GM23338 (cell line): Measurements from ENCODE around the gene PUM2. TPM values are rescaled to one million over a fixed set of nuclear protein-coding genes. Genes with fewer than 3 reads are reported as not detected.

Source experiments
- ATAC-seq: fragments of 200-7000 bp; cut with Tn5 transposase; 3 replicates; pipeline ENCODE4 v1.9.1; 2020
- DNase-seq: peaks from one replicate; pipeline ENCODE4 v3.0.0-alpha.2; 2015; ENCODE audit warnings: low spot score
- H2AFZ ChIP-seq: fragments of 200-600 bp; sonication (generic); 2 replicates; pipeline ENCODE4 v1.8.0; 2016; ENCODE audit warnings: antibody characterized with exemption, mild to moderate bottlenecking, moderate library complexity
- H3F3A ChIP-seq: fragments of 200-600 bp; sonication (generic); replicated peaks from 2 replicates; pipeline ENCODE4 v1.8.0; 2017; ENCODE audit warnings: antibody characterized with exemption, mixed run types, low read depth
- H3K27ac ChIP-seq: fragments of 200-600 bp; sonication (generic); 2 replicates; pipeline ENCODE4 v1.6.1; 2016; ENCODE audit warnings: low read depth
- H3K27me3 ChIP-seq: fragments of 200-600 bp; sonication (generic); 2 replicates; pipeline ENCODE4 v1.8.0; 2016; ENCODE audit warnings: mild to moderate bottlenecking, mixed run types, moderate library complexity; ENCODE audit not compliant: insufficient read depth
- H3K36me3 ChIP-seq: fragments of 200-600 bp; sonication (generic); 2 replicates; pipeline ENCODE4 v1.8.0; 2016; ENCODE audit warnings: mild to moderate bottlenecking; ENCODE audit not compliant: insufficient read depth
- H3K4me1 ChIP-seq: fragments of 200-600 bp; sonication (generic); 2 replicates; pipeline ENCODE4 v1.8.0; 2016; ENCODE audit warnings: mild to moderate bottlenecking, moderate library complexity; ENCODE audit not compliant: insufficient read depth
- H3K4me2 ChIP-seq: fragments of 200-600 bp; sonication (generic); 2 replicates; pipeline ENCODE4 v1.7.1; 2017; ENCODE audit warnings: mixed run types
- H3K4me3 ChIP-seq: fragments of 200-600 bp; sonication (generic); 2 replicates; pipeline ENCODE4 v1.6.1; 2016; ENCODE audit warnings: mixed run types
- H3K79me2 ChIP-seq: fragments of 200-600 bp; sonication (generic); replicated peaks from 2 replicates; pipeline ENCODE4 v1.8.0; 2017; ENCODE audit warnings: mild to moderate bottlenecking; ENCODE audit not compliant: insufficient read depth
- H3K9me2 ChIP-seq: fragments of 200-600 bp; sonication (generic); 2 replicates; pipeline ENCODE4 v1.8.0; 2017; ENCODE audit not compliant: insufficient read depth
- H4K20me1 ChIP-seq: fragments of 200-600 bp; sonication (generic); replicated peaks from 2 replicates; pipeline ENCODE4 v1.8.0; 2017; ENCODE audit warnings: mild to moderate bottlenecking; ENCODE audit not compliant: insufficient read depth
- H3K27ac Mint-ChIP-seq: 2 replicates; pipeline ENCODE4 v1.8.0; 2020; ENCODE audit warnings: inconsistent platforms, mild to moderate bottlenecking, moderate library complexity, mixed read lengths
- H3K27me3 Mint-ChIP-seq: 3 replicates; pipeline ENCODE4 v1.8.0; 2022; ENCODE audit warnings: low read depth, mild to moderate bottlenecking, moderate library complexity, mixed read lengths, inconsistent platforms; ENCODE audit not compliant: insufficient read depth, poor library complexity
- H3K36me3 Mint-ChIP-seq: 3 replicates; pipeline ENCODE4 v1.8.0; 2021; ENCODE audit warnings: low read depth, mild to moderate bottlenecking, inconsistent platforms, moderate library complexity, mixed read lengths
- H3K4me1 Mint-ChIP-seq: 3 replicates; pipeline ENCODE4 v1.8.0; 2020; ENCODE audit warnings: mild to moderate bottlenecking, inconsistent platforms, mixed read lengths
- H3K4me3 Mint-ChIP-seq: 3 replicates; pipeline ENCODE4 v1.8.0; 2021; ENCODE audit warnings: moderate library complexity, mild to moderate bottlenecking, inconsistent platforms, mixed read lengths
- H3K9me3 Mint-ChIP-seq: 3 replicates; pipeline ENCODE4 v1.8.0; 2020; ENCODE audit warnings: moderate library complexity, mild to moderate bottlenecking, inconsistent platforms, mixed read lengths
- CREB1 ChIP-seq: fragments of 250-450 bp; sonication (Bioruptor Pico); IDR thresholded peaks from 2 replicates; pipeline ENCODE4 v1.5.0; 2020; ENCODE audit warnings: low read depth, mild to moderate bottlenecking, moderate library complexity
- POLR2AphosphoS5 ChIP-seq: IDR thresholded peaks from 2 replicates; pipeline ENCODE4 v1.6.1; 2016; ENCODE audit warnings: antibody characterized with exemption, low read depth
- ZNF331 ChIP-seq: fragments of 250-450 bp; sonication (Bioruptor Pico); IDR thresholded peaks from 2 replicates; pipeline ENCODE4 v1.5.0; 2020; ENCODE audit warnings: low read depth, mild to moderate bottlenecking, moderate library complexity
- polyA plus RNA-seq: library from polyadenylated mRNA; unstranded; fragments of >200 nt; fragmentation: Nextera tagmentation; extraction: Ambion mirVana; gene quantifications from 2 replicates; pipeline ENCODE4 v1.2.1, GENCODE V29; 2016
- total RNA-seq: library from RNA; depleted of rRNA; stranded (reverse); fragments of >200 nt; shearing (Covaris generic); gene quantifications from 2 replicates; pipeline ENCODE4 v1.2.3, GENCODE V29; 2014
- TF ChIP-seq, protein P1 (sequence below): fragments of 250-450 bp; sonication (Bioruptor Pico); IDR thresholded peaks from 2 replicates; pipeline ENCODE4 v1.5.0; 2020; ENCODE audit warnings: mild to moderate bottlenecking, moderate library complexity
- TF ChIP-seq, protein P2 (sequence below), 2 experiments: fragments of 200-600 bp in 1 of 2; sonication (generic) in 1 of 2; conservative IDR thresholded peaks; 2 replicates each; pipeline versions ENCODE4 v1.5.1 to v1.6.1; 2016 to 2017; ENCODE audit warnings: antibody characterized with exemption in 2 of 2, low read depth in 2 of 2, mild to moderate bottlenecking in 2 of 2, moderate library complexity in 1 of 2

PUM2 gene
- total and polyA plus RNA-seq, 2 experiments from 2014 or later = 29.9 to 94.1 TPM

DNA sequence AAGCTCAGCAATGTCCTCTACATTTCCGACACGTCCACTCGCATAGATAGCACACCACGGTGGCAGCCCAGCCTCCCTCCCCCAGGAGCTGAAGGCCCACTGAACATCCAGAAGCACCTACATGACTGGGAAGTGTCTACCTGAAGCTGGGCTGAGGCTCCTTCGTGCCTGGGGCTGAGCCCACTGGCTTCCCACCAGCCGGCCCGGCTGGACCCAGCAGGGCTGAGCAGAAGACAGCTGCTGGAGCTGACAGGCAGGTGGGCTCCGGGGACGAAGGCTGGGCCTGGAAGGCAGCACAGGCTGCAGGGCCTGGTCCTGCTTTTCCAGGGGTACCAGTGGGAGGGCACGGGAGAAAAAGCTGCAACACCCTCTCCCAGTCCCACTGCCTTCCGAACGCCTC, 139.2 kb downstream of the PUM2 start (continued):
- TF ChIP-seq, protein P1, sequence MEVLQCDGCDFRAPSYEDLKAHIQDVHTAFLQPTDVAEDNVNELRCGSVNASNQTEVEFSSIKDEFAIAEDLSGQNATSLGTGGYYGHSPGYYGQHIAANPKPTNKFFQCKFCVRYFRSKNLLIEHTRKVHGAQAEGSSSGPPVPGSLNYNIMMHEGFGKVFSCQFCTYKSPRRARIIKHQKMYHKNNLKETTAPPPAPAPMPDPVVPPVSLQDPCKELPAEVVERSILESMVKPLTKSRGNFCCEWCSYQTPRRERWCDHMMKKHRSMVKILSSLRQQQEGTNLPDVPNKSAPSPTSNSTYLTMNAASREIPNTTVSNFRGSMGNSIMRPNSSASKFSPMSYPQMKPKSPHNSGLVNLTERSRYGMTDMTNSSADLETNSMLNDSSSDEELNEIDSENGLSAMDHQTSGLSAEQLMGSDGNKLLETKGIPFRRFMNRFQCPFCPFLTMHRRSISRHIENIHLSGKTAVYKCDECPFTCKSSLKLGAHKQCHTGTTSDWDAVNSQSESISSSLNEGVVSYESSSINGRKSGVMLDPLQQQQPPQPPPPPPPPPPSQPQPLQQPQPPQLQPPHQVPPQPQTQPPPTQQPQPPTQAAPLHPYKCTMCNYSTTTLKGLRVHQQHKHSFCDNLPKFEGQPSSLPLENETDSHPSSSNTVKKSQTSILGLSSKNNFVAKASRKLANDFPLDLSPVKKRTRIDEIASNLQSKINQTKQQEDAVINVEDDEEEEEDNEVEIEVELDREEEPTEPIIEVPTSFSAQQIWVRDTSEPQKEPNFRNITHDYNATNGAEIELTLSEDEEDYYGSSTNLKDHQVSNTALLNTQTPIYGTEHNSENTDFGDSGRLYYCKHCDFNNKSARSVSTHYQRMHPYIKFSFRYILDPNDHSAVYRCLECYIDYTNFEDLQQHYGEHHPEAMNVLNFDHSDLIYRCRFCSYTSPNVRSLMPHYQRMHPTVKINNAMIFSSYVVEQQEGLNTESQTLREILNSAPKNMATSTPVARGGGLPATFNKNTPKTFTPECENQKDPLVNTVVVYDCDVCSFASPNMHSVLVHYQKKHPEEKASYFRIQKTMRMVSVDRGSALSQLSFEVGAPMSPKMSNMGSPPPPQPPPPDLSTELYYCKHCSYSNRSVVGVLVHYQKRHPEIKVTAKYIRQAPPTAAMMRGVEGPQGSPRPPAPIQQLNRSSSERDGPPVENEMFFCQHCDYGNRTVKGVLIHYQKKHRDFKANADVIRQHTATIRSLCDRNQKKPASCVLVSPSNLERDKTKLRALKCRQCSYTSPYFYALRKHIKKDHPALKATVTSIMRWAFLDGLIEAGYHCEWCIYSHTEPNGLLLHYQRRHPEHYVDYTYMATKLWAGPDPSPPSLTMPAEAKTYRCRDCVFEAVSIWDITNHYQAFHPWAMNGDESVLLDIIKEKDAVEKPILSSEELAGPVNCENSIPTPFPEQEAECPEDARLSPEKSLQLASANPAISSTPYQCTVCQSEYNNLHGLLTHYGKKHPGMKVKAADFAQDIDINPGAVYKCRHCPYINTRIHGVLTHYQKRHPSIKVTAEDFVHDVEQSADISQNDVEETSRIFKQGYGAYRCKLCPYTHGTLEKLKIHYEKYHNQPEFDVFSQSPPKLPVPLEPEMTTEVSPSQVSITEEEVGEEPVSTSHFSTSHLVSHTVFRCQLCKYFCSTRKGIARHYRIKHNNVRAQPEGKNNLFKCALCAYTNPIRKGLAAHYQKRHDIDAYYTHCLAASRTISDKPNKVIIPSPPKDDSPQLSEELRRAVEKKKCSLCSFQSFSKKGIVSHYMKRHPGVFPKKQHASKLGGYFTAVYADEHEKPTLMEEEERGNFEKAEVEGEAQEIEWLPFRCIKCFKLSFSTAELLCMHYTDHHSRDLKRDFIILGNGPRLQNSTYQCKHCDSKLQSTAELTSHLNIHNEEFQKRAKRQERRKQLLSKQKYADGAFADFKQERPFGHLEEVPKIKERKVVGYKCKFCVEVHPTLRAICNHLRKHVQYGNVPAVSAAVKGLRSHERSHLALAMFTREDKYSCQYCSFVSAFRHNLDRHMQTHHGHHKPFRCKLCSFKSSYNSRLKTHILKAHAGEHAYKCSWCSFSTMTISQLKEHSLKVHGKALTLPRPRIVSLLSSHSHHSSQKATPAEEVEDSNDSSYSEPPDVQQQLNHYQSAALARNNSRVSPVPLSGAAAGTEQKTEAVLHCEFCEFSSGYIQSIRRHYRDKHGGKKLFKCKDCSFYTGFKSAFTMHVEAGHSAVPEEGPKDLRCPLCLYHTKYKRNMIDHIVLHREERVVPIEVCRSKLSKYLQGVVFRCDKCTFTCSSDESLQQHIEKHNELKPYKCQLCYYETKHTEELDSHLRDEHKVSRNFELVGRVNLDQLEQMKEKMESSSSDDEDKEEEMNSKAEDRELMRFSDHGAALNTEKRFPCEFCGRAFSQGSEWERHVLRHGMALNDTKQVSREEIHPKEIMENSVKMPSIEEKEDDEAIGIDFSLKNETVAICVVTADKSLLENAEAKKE (CRISPR knock-in tag) = no peak
- TF ChIP-seq POLR2AphosphoS5 (no peak), CREB1 (CRISPR knock-in tag) (no peak), ZNF331 (no peak)

DNA sequence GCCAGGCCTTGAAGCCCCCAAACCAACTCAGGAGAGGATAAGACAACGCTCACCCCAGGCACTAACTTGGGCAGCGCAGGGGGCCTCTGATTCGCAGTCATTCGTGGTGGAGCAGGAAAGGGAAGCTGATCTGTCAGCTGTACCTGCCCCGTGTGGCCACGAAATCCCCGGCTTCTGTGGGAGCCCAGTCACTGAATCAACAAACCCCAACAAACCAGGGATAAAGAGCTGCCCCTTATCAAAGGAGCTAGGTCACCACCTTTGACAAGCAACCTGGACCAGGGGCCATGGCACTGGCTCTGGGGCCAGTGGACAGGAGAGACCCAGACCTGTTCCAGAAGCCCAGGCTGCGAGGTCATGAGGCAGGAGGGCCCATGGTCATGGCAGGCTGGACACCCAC, 140.2 kb downstream of the PUM2 start:
- no peak overlapping the region for H3K4me3 ChIP-seq
- no peak for ATAC-seq
- H4K20me1 ChIP-seq = peaks cover 5% of the 10 kb centered on the region; the same call in 1 of the 2 replicates
- no peaks in the 10 kb centered on the region for H3K27me3 ChIP-seq
- DNase-seq = no peak
- no peak overlapping the region for H2AFZ ChIP-seq
- no peaks in the 10 kb centered on the region for H3K9me2 ChIP-seq
- H3K27ac Mint-ChIP-seq = no peak overlapping the region
- peaks cover 5% of the 10 kb centered on the region for H3K27me3 Mint-ChIP-seq
- H3K79me2 ChIP-seq = peaks cover 69% of the 10 kb centered on the region
- no peak overlapping the region for H3K27ac ChIP-seq
- H3K36me3 Mint-ChIP-seq = no peaks in the 10 kb centered on the region
- no peaks in the 10 kb centered on the region for H3K36me3 ChIP-seq
- H3F3A ChIP-seq = no peaks in the 10 kb centered on the region
- H3K4me2 ChIP-seq = no peak overlapping the region
- H3K4me3 Mint-ChIP-seq = no peak overlapping the region
- no peaks in the 10 kb centered on the region for H3K9me3 Mint-ChIP-seq
- H3K4me1 ChIP-seq = peaks cover 14% of the 10 kb centered on the region; the same call in 1 of the 2 replicates
- H3K4me1 Mint-ChIP-seq = peaks cover 36% of the 10 kb centered on the region
- TF ChIP-seq, protein P2, sequence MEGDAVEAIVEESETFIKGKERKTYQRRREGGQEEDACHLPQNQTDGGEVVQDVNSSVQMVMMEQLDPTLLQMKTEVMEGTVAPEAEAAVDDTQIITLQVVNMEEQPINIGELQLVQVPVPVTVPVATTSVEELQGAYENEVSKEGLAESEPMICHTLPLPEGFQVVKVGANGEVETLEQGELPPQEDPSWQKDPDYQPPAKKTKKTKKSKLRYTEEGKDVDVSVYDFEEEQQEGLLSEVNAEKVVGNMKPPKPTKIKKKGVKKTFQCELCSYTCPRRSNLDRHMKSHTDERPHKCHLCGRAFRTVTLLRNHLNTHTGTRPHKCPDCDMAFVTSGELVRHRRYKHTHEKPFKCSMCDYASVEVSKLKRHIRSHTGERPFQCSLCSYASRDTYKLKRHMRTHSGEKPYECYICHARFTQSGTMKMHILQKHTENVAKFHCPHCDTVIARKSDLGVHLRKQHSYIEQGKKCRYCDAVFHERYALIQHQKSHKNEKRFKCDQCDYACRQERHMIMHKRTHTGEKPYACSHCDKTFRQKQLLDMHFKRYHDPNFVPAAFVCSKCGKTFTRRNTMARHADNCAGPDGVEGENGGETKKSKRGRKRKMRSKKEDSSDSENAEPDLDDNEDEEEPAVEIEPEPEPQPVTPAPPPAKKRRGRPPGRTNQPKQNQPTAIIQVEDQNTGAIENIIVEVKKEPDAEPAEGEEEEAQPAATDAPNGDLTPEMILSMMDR (conservative IDR thresholded peaks at IDR 0.05; ENCODE audit: low read depth in 2 of 2) = no peak
- TF ChIP-seq, protein P1 (CRISPR knock-in tag) = no peak
